SU-DHL-6 (cell line): ENCODE results near the gene MAML3.

ENCODE experiments used
- H2AFZ ChIP-seq: fragments of 200-600 bp; sonication (generic); 2 replicates; pipeline ENCODE4 v1.6.1; 2014; ENCODE audit warnings: low read depth, mild to moderate bottlenecking, moderate library complexity, mixed read lengths, antibody characterized with exemption, low read length; ENCODE audit not compliant: severe bottlenecking
- H3F3A ChIP-seq: fragments of 200-600 bp; shearing (Covaris generic); 2 replicates; pipeline ENCODE4 v1.6.0; 2016; ENCODE audit warnings: antibody characterized with exemption, mild to moderate bottlenecking; ENCODE audit not compliant: insufficient read depth
- H3K27ac ChIP-seq: fragments of 200-600 bp; sonication (generic); 2 replicates; pipeline ENCODE4 v1.5.1; 2016; ENCODE audit warnings: low read depth, mild to moderate bottlenecking, low read length, moderate library complexity, mixed read lengths
- H3K27me3 ChIP-seq: fragments of 200-600 bp; sonication (generic), shearing (Covaris generic); 2 replicates; pipeline ENCODE4 v1.6.0; 2014; ENCODE audit warnings: mild to moderate bottlenecking, low read length
- H3K36me3 ChIP-seq: fragments of 200-600 bp; sonication (generic); 2 replicates; pipeline ENCODE4 v1.6.1; 2014; ENCODE audit warnings: mild to moderate bottlenecking, low read length, mixed read lengths
- H3K4me2 ChIP-seq: fragments of 300-600, 200-600 bp; shearing (Covaris generic), sonication (generic); 2 replicates; pipeline ENCODE4 v1.6.0; 2014; ENCODE audit warnings: low read length, low read depth, mild to moderate bottlenecking; ENCODE audit not compliant: poor library complexity, severe bottlenecking
- H3K4me3 ChIP-seq: fragments of 200-600 bp; sonication (generic); 2 replicates; pipeline ENCODE4 v1.5.1; 2014; ENCODE audit warnings: antibody characterized with exemption, low read length, mild to moderate bottlenecking, mixed read lengths; ENCODE audit not compliant: insufficient read depth, poor library complexity, severe bottlenecking
- H3K79me2 ChIP-seq: fragments of 200-600 bp; sonication (generic); 2 replicates; pipeline ENCODE4 v1.6.1; 2014; ENCODE audit warnings: mild to moderate bottlenecking, low read length, moderate library complexity; ENCODE audit not compliant: insufficient read depth
- H3K9ac ChIP-seq: fragments of 200-600 bp; sonication (generic); 2 replicates; pipeline ENCODE4 v1.7.0; 2014; ENCODE audit warnings: mild to moderate bottlenecking, low read length
- H3K9me2 ChIP-seq: fragments of 200-600 bp; sonication (generic); replicated peaks from 2 replicates; pipeline ENCODE4 v1.6.1; 2014; ENCODE audit warnings: low read length; ENCODE audit not compliant: insufficient read depth
- H3K9me3 ChIP-seq: fragments of 200-600 bp; sonication (generic); 2 replicates; pipeline ENCODE4 v1.6.1; 2014; ENCODE audit warnings: low read length, mixed read lengths; ENCODE audit not compliant: insufficient read depth
- H4K20me1 ChIP-seq: fragments of 200-600 bp; sonication (generic); 2 replicates; pipeline ENCODE4 v1.6.1; 2014; ENCODE audit warnings: low read depth, mild to moderate bottlenecking, antibody characterized with exemption, low read length, moderate library complexity, mixed read lengths
- EZH2phosphoT487 ChIP-seq: fragments of 200-600 bp; sonication (generic), shearing (Covaris generic); conservative IDR thresholded peaks from 2 replicates; pipeline ENCODE4 v1.6.1; 2018; ENCODE audit warnings: mild to moderate bottlenecking, antibody characterized with exemption, low read length, moderate library complexity, mixed read lengths
- TF ChIP-seq, protein P1 (sequence below): fragments of 200-600 bp; sonication (generic); IDR thresholded peaks from one replicate; pipeline ENCODE4 v1.5.1; 2017; ENCODE audit warnings: antibody characterized with exemption, mild to moderate bottlenecking, low read length, moderate library complexity; ENCODE audit not compliant: insufficient read depth, poor library complexity, severe bottlenecking

MAML3 gene

DNA sequence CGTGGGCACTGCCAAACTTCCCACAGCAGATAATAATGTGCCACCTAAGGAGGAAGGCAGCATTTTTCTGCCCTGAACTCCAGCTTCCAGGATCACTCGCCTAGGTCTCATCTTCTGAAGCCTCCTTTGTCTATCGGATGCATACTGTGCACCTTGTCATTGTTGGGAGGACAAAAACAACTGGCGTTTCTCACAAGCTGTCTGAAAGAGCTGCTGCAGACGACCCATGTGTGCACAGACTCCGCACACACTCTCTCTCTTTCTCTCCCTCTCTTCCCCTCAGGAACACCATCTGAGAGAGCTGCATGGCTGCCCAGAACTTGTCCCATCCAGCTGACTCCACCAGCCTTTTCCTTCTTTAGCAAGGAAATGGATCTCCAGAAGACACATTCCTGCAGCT, 83.0 kb downstream of the MAML3 start:
- Histone ChIP-seq H3K27ac (no peak overlapping the region), H3F3A (no peaks in the 10 kb centered on the region), H3K9me2 (no peaks in the 10 kb centered on the region), H4K20me1 (no peaks in the 10 kb centered on the region), H3K9me3 (no peaks in the 10 kb centered on the region), H3K36me3 (no peaks in the 10 kb centered on the region), H3K9ac (no peak overlapping the region), H3K79me2 (no peaks in the 10 kb centered on the region), H3K4me3 (no peak overlapping the region), H3K4me2 (no peak overlapping the region), H2AFZ (no peak overlapping the region), H3K27me3 (no peaks in the 10 kb centered on the region)
- no peak for TF ChIP-seq EZH2phosphoT487
- TF ChIP-seq, protein P1, sequence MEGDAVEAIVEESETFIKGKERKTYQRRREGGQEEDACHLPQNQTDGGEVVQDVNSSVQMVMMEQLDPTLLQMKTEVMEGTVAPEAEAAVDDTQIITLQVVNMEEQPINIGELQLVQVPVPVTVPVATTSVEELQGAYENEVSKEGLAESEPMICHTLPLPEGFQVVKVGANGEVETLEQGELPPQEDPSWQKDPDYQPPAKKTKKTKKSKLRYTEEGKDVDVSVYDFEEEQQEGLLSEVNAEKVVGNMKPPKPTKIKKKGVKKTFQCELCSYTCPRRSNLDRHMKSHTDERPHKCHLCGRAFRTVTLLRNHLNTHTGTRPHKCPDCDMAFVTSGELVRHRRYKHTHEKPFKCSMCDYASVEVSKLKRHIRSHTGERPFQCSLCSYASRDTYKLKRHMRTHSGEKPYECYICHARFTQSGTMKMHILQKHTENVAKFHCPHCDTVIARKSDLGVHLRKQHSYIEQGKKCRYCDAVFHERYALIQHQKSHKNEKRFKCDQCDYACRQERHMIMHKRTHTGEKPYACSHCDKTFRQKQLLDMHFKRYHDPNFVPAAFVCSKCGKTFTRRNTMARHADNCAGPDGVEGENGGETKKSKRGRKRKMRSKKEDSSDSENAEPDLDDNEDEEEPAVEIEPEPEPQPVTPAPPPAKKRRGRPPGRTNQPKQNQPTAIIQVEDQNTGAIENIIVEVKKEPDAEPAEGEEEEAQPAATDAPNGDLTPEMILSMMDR, result no peak

DNA sequence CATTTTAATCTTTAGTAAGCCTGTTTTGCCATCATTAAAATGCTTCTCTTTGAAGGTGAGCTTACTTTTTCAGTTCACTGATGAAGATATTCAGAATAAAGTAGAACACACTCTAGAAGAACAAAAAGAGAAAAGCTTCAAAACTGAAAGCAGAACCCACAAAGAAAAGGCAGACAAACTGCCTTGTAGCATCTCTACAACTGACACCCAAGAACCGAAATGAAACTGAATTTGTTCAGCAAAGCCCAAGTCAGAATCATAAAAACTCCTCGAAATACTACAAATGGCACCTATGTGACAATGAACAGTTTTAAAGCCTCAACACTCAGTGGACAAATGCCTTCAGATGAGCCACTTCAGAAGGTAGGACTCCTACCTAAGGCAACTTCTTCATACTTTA, 83.6 kb downstream of the MAML3 start:
- Histone ChIP-seq H3K9me2 (no peaks in the 10 kb centered on the region), H3K79me2 (no peaks in the 10 kb centered on the region)

DNA sequence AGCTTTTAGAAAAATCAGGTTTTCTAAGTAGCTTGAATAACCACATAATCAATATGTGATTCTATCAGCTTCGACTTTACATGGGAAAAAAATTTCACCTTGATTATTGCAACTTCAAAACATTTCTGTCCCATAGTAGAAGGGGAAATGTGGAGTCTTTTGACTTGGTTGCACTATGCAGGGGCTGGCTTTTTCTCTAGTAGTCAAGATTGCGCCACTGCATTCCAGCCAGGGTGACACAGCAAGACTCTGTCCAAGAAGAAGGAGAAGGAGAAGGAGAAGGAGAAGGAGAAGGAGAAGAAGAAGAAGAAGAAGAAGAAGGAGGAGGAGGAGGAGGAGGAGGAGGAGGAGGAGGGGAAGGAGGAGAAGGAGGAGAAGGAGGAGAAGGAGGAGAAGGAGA, 84.9 kb downstream of the MAML3 start:
- TF ChIP-seq EZH2phosphoT487, result no peak
- TF ChIP-seq, protein P1, result no peak
- Histone ChIP-seq H3K79me2 (no peaks in the 10 kb centered on the region), H3K27me3 (no peaks in the 10 kb centered on the region), H3K4me3 (no peak overlapping the region), H3K9ac (no peak overlapping the region), H2AFZ (no peak overlapping the region), H4K20me1 (no peaks in the 10 kb centered on the region), H3K9me2 (no peaks in the 10 kb centered on the region), H3F3A (no peaks in the 10 kb centered on the region), H3K36me3 (no peaks in the 10 kb centered on the region), H3K27ac (no peak overlapping the region), H3K9me3 (no peaks in the 10 kb centered on the region), H3K4me2 (no peak overlapping the region)

More for the DNA sequence above, 83.6 kb downstream of the MAML3 start:
- Histone ChIP-seq H3K36me3 (no peaks in the 10 kb centered on the region), H3K4me3 (no peak overlapping the region), H3F3A (no peaks in the 10 kb centered on the region), H3K27ac (no peak overlapping the region), H3K27me3 (no peaks in the 10 kb centered on the region), H3K4me2 (no peak overlapping the region), H2AFZ (no peak overlapping the region), H3K9ac (no peak overlapping the region), H4K20me1 (no peaks in the 10 kb centered on the region), H3K9me3 (no peaks in the 10 kb centered on the region)
- TF ChIP-seq, protein P1, result no peak

DNA sequence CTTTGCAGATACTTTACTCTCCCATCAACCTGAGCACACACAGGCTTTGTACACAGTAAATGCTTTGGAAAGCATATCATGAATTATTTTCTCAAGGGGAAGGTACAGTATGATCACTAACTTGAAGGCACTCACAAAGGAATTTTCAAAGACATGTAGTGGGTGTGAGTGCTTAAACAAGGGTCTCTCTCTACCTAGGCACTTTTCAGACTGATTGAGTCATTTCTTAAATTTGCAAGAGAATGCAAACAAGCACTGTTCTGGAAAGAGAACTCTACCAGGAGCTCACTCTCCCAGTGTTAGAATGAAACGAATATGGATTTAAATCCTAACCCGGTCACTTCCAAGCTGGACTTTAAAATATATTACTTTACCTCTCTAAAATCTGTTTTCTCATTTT, 85.7 kb downstream of the MAML3 start:
- Histone ChIP-seq H3K9me3 (no peaks in the 10 kb centered on the region), H3K4me2 (no peak overlapping the region), H3F3A (no peaks in the 10 kb centered on the region), H3K79me2 (no peaks in the 10 kb centered on the region), H3K27me3 (no peaks in the 10 kb centered on the region), H3K36me3 (no peaks in the 10 kb centered on the region), H4K20me1 (no peaks in the 10 kb centered on the region), H3K4me3 (no peak overlapping the region), H2AFZ (no peak overlapping the region), H3K27ac (no peak overlapping the region), H3K9ac (no peak overlapping the region), H3K9me2 (no peaks in the 10 kb centered on the region)
- TF ChIP-seq, protein P1, result no peak
- no peak for TF ChIP-seq EZH2phosphoT487
